Colon (tissue), 2 donors: ENCODE data around the gene CLDND2.

Source experiments
- FAIRE-seq: peaks from 2 replicates; lab custom pipeline; 2012; peaks lifted over from hg19 to GRCh38; lab: Jason Lieb, UNC
- donor health status: control.
- donor health status: control.

CLDND2 gene

GRCh38 chr19:51354103-51354741 is 14.6 kb downstream of the CLDND2 start:
- FAIRE-seq, result no peak

GRCh38 chr19:51352783-51353360 is 15.9 kb downstream of the CLDND2 start:
- FAIRE-seq, result no peak

GRCh38 chr19:51351266-51351990 is 17.4 kb downstream of the CLDND2 start:
- no peak for FAIRE-seq

GRCh38 chr19:51347209-51347928 is 21.4 kb downstream of the CLDND2 start:
- no peak for FAIRE-seq

GRCh38 chr19:51346742-51347141 is 22.1 kb downstream of the CLDND2 start:
- no peak for FAIRE-seq

- FAIRE-seq, result no peak
Observed at GRCh38 chr19:51345076-51345620, 23.7 kb downstream of the CLDND2 start.

GRCh38 chr19:51342631-51343569 is 25.9 kb downstream of the CLDND2 start:
- no peak for FAIRE-seq

GRCh38 chr19:51341976-51342580 is 26.7 kb downstream of the CLDND2 start, which contains the start of gene VSIG10L:
Gene VSIG10L, minus strand, starts transcription at chr19:51342139. Its CDS starts 15 bp downstream, at chr19:51342124.
- FAIRE-seq, result no peak

- no peak for FAIRE-seq
Observed at GRCh38 chr19:51341066-51341465, 27.7 kb downstream of the CLDND2 start.

GRCh38 chr19:51339687-51340656 is 28.8 kb downstream of the CLDND2 start:
- no peak for FAIRE-seq

GRCh38 chr19:51339313-51339686 is 29.5 kb downstream of the CLDND2 start:
- FAIRE-seq, result no peak

- no peak for FAIRE-seq
Observed at GRCh38 chr19:51338563-51339312, 30.1 kb downstream of the CLDND2 start.

- no peak for FAIRE-seq
Observed at GRCh38 chr19:51337861-51338562, 30.8 kb downstream of the CLDND2 start.

GRCh38 chr19:51337141-51337860 is 31.5 kb downstream of the CLDND2 start:
- FAIRE-seq, result no peak

- no peak for FAIRE-seq
Observed at GRCh38 chr19:51333836-51334460, 34.9 kb downstream of the CLDND2 start.

- no peak for FAIRE-seq
Observed at GRCh38 chr19:51331716-51332115, 37.1 kb downstream of the CLDND2 start.

- no peak for FAIRE-seq
Observed at GRCh38 chr19:51331193-51331592, 37.6 kb downstream of the CLDND2 start.
